Stomach (tissue), 4 donors: ENCODE data around the gene DCANP1.

Experiments used
- CTCF ChIP-seq, 7 experiments: fragments of 450-650 bp in 4 of 7; fragments of 200-600 bp in 3 of 7; sonication (generic) in 3 of 7; IDR thresholded peaks; one replicate each; pipeline ENCODE4 v1.5.1; 2016 to 2019; ENCODE audit warnings: antibody characterized with exemption in 7 of 7, control low read depth in 2 of 7, mild to moderate bottlenecking in 1 of 7
- EP300 ChIP-seq: sonication (generic); formaldehyde crosslinking; IDR thresholded peaks from one replicate; pipeline ENCODE4 v1.6.1; 2017; ENCODE audit warnings: antibody characterized with exemption
- POLR2A ChIP-seq, 4 donors: fragments of 450-650 bp; IDR thresholded peaks; one replicate each; pipeline ENCODE4 v1.6.1; 2016; ENCODE audit warnings: antibody characterized with exemption in 4 of 4, control low read depth in 2 of 4, mild to moderate bottlenecking in 1 of 4, moderate library complexity in 1 of 4
- POLR2AphosphoS5 ChIP-seq, 3 donors: sonication (generic); formaldehyde crosslinking; IDR thresholded peaks; one replicate each; pipeline ENCODE4 v1.6.1; 2016; ENCODE audit warnings: antibody characterized with exemption in 3 of 3

- TF ChIP-seq POLR2AphosphoS5 (IDR thresholded peaks at IDR 0.05) (peak in 1 of 3 donors; percentile 26), CTCF (IDR thresholded peaks at IDR 0.05) (no peak), POLR2A (IDR thresholded peaks at IDR 0.05) (no peak), EP300 (no peak)
Measured at GRCh38 chr5:135456238-135457099, 9.3 kb upstream of the DCANP1 start.
